ENCODE data around the gene MICOS13.

Gene MICOS13

GRCh38 chr19:5707576-5708575, 27.6 kb upstream of the MICOS13 start:
- TF ChIP-seq GATA3 (IDR thresholded peaks at IDR 0.05; ENCODE audit: low read depth, low read length), result no peak
- no peak for TF ChIP-seq GATA2 (IDR thresholded peaks at IDR 0.05; ENCODE audit: low read depth, low read length)

- TF ChIP-seq GATA3 (IDR thresholded peaks at IDR 0.05; ENCODE audit: low read depth, low read length) (no peak), GATA2 (IDR thresholded peaks at IDR 0.05; ENCODE audit: low read depth, low read length) (no peak)
These were observed 26.7 kb upstream of the MICOS13 start for GRCh38 chr19:5706876-5707573.

GRCh38 chr19:5705552-5705951, 25.2 kb upstream of the MICOS13 start:
- no peak for TF ChIP-seq GATA3 (IDR thresholded peaks at IDR 0.05; ENCODE audit: low read depth, low read length)
- no peak for TF ChIP-seq GATA2 (IDR thresholded peaks at IDR 0.05; ENCODE audit: low read depth, low read length)

- no peak for TF ChIP-seq GATA3 (IDR thresholded peaks at IDR 0.05; ENCODE audit: low read depth, low read length)
- no peak for TF ChIP-seq GATA2 (IDR thresholded peaks at IDR 0.05; ENCODE audit: low read depth, low read length)
These were observed 23.8 kb upstream of the MICOS13 start for GRCh38 chr19:5703819-5704818.

GRCh38 chr19:5700455-5701092, 20.3 kb upstream of the MICOS13 start:
- TF ChIP-seq GATA3 (IDR thresholded peaks at IDR 0.05; ENCODE audit: low read depth, low read length) (no peak), GATA2 (IDR thresholded peaks at IDR 0.05; ENCODE audit: low read depth, low read length) (no peak)

GRCh38 chr19:5698635-5699422, 18.5 kb upstream of the MICOS13 start:
- TF ChIP-seq GATA2 (IDR thresholded peaks at IDR 0.05; ENCODE audit: low read depth, low read length) (no peak), GATA3 (IDR thresholded peaks at IDR 0.05; ENCODE audit: low read depth, low read length) (no peak)

- TF ChIP-seq GATA3 (IDR thresholded peaks at IDR 0.05; ENCODE audit: low read depth, low read length) (no peak), GATA2 (IDR thresholded peaks at IDR 0.05; ENCODE audit: low read depth, low read length) (no peak)
These were observed 17.7 kb upstream of the MICOS13 start for GRCh38 chr19:5697890-5698634.

- TF ChIP-seq GATA2 (IDR thresholded peaks at IDR 0.05; ENCODE audit: low read depth, low read length) (no peak), GATA3 (IDR thresholded peaks at IDR 0.05; ENCODE audit: low read depth, low read length) (no peak)
These were observed 16.9 kb upstream of the MICOS13 start for GRCh38 chr19:5697022-5697889.

- TF ChIP-seq GATA2 (IDR thresholded peaks at IDR 0.05; ENCODE audit: low read depth, low read length) (no peak), GATA3 (IDR thresholded peaks at IDR 0.05; ENCODE audit: low read depth, low read length) (no peak)
These were observed 16.1 kb upstream of the MICOS13 start for GRCh38 chr19:5696196-5697021.

GRCh38 chr19:5695649-5696195, 15.4 kb upstream of the MICOS13 start:
- no peak for TF ChIP-seq GATA2 (IDR thresholded peaks at IDR 0.05; ENCODE audit: low read depth, low read length)
- TF ChIP-seq GATA3 (IDR thresholded peaks at IDR 0.05; ENCODE audit: low read depth, low read length), result no peak

All from SH-SY5Y (cell line).